GM23338 (cell line): Measurements from ENCODE around the gene USP2. TPM values are rescaled to one million over a fixed set of nuclear protein-coding genes. Genes with fewer than 3 reads are reported as not detected.

Experiments used
- ATAC-seq: fragments of 200-7000 bp; cut with Tn5 transposase; 3 replicates; pipeline ENCODE4 v1.9.1; 2020
- DNase-seq: peaks from one replicate; pipeline ENCODE4 v3.0.0-alpha.2; 2015; ENCODE audit warnings: low spot score
- H2AFZ ChIP-seq: fragments of 200-600 bp; sonication (generic); 2 replicates; pipeline ENCODE4 v1.8.0; 2016; ENCODE audit warnings: antibody characterized with exemption, mild to moderate bottlenecking, moderate library complexity
- H3F3A ChIP-seq: fragments of 200-600 bp; sonication (generic); replicated peaks from 2 replicates; pipeline ENCODE4 v1.8.0; 2017; ENCODE audit warnings: antibody characterized with exemption, mixed run types, low read depth
- H3K27ac ChIP-seq: fragments of 200-600 bp; sonication (generic); 2 replicates; pipeline ENCODE4 v1.6.1; 2016; ENCODE audit warnings: low read depth
- H3K27me3 ChIP-seq: fragments of 200-600 bp; sonication (generic); 2 replicates; pipeline ENCODE4 v1.8.0; 2016; ENCODE audit warnings: mild to moderate bottlenecking, mixed run types, moderate library complexity; ENCODE audit not compliant: insufficient read depth
- H3K36me3 ChIP-seq: fragments of 200-600 bp; sonication (generic); 2 replicates; pipeline ENCODE4 v1.8.0; 2016; ENCODE audit warnings: mild to moderate bottlenecking; ENCODE audit not compliant: insufficient read depth
- H3K4me1 ChIP-seq: fragments of 200-600 bp; sonication (generic); 2 replicates; pipeline ENCODE4 v1.8.0; 2016; ENCODE audit warnings: mild to moderate bottlenecking, moderate library complexity; ENCODE audit not compliant: insufficient read depth
- H3K4me2 ChIP-seq: fragments of 200-600 bp; sonication (generic); 2 replicates; pipeline ENCODE4 v1.7.1; 2017; ENCODE audit warnings: mixed run types
- H3K4me3 ChIP-seq: fragments of 200-600 bp; sonication (generic); 2 replicates; pipeline ENCODE4 v1.6.1; 2016; ENCODE audit warnings: mixed run types
- H3K79me2 ChIP-seq: fragments of 200-600 bp; sonication (generic); replicated peaks from 2 replicates; pipeline ENCODE4 v1.8.0; 2017; ENCODE audit warnings: mild to moderate bottlenecking; ENCODE audit not compliant: insufficient read depth
- H3K9me2 ChIP-seq: fragments of 200-600 bp; sonication (generic); 2 replicates; pipeline ENCODE4 v1.8.0; 2017; ENCODE audit not compliant: insufficient read depth
- H4K20me1 ChIP-seq: fragments of 200-600 bp; sonication (generic); replicated peaks from 2 replicates; pipeline ENCODE4 v1.8.0; 2017; ENCODE audit warnings: mild to moderate bottlenecking; ENCODE audit not compliant: insufficient read depth
- H3K27ac Mint-ChIP-seq: 2 replicates; pipeline ENCODE4 v1.8.0; 2020; ENCODE audit warnings: inconsistent platforms, mild to moderate bottlenecking, moderate library complexity, mixed read lengths
- H3K27me3 Mint-ChIP-seq: 3 replicates; pipeline ENCODE4 v1.8.0; 2022; ENCODE audit warnings: low read depth, mild to moderate bottlenecking, moderate library complexity, mixed read lengths, inconsistent platforms; ENCODE audit not compliant: insufficient read depth, poor library complexity
- H3K36me3 Mint-ChIP-seq: 3 replicates; pipeline ENCODE4 v1.8.0; 2021; ENCODE audit warnings: low read depth, mild to moderate bottlenecking, inconsistent platforms, moderate library complexity, mixed read lengths
- H3K4me1 Mint-ChIP-seq: 3 replicates; pipeline ENCODE4 v1.8.0; 2020; ENCODE audit warnings: mild to moderate bottlenecking, inconsistent platforms, mixed read lengths
- H3K4me3 Mint-ChIP-seq: 3 replicates; pipeline ENCODE4 v1.8.0; 2021; ENCODE audit warnings: moderate library complexity, mild to moderate bottlenecking, inconsistent platforms, mixed read lengths
- H3K9me3 Mint-ChIP-seq: 3 replicates; pipeline ENCODE4 v1.8.0; 2020; ENCODE audit warnings: moderate library complexity, mild to moderate bottlenecking, inconsistent platforms, mixed read lengths
- CTCF ChIP-seq, 2 experiments: fragments of 200-600 bp in 1 of 2; sonication (generic) in 1 of 2; conservative IDR thresholded peaks; 2 replicates each; pipeline versions ENCODE4 v1.5.1 to v1.6.1; 2016 to 2017; ENCODE audit warnings: antibody characterized with exemption in 2 of 2, low read depth in 2 of 2, mild to moderate bottlenecking in 2 of 2, moderate library complexity in 1 of 2
- ETS1 ChIP-seq: IDR thresholded peaks from 2 replicates; pipeline ENCODE4 v1.6.1; 2016; ENCODE audit warnings: antibody characterized with exemption
- EZH2 ChIP-seq: fragments of 200-600 bp; sonication (generic); IDR thresholded peaks from one replicate; pipeline ENCODE4 v1.8.0; 2017; ENCODE audit warnings: antibody characterized with exemption, mild to moderate bottlenecking, low read depth; ENCODE audit not compliant: unreplicated experiment
- JUNB ChIP-seq: IDR thresholded peaks from one replicate; pipeline ENCODE4 v1.6.1; 2016; ENCODE audit warnings: antibody characterized with exemption; ENCODE audit not compliant: unreplicated experiment
- POLR2AphosphoS5 ChIP-seq: IDR thresholded peaks from 2 replicates; pipeline ENCODE4 v1.6.1; 2016; ENCODE audit warnings: antibody characterized with exemption, low read depth
- REST ChIP-seq: IDR thresholded peaks from one replicate; pipeline ENCODE4 v1.6.1; 2018; ENCODE audit warnings: antibody characterized with exemption; ENCODE audit not compliant: unreplicated experiment
- STAT1 ChIP-seq: IDR thresholded peaks from one replicate; pipeline ENCODE4 v1.6.1; 2016; ENCODE audit warnings: antibody characterized with exemption; ENCODE audit not compliant: unreplicated experiment
- polyA plus RNA-seq: library from polyadenylated mRNA; unstranded; fragments of >200 nt; fragmentation: Nextera tagmentation; extraction: Ambion mirVana; gene quantifications from 2 replicates; pipeline ENCODE4 v1.2.1, GENCODE V29; 2016
- total RNA-seq: library from RNA; depleted of rRNA; stranded (reverse); fragments of >200 nt; shearing (Covaris generic); gene quantifications from 2 replicates; pipeline ENCODE4 v1.2.3, GENCODE V29; 2014

The USP2 gene
- total and polyA plus RNA-seq, 2 experiments from 2014 or later = 4.9 to 5.0 TPM

- peak; percentile 40 for DNase-seq
- H3K4me3 ChIP-seq = no peak overlapping the region
- no peaks in the 10 kb centered on the region for H3K9me2 ChIP-seq
- 0 out of 2 replicates have a peak overlapping the region, but pooled peaks have one; percentile 37 for H3K4me2 ChIP-seq
- TF ChIP-seq JUNB (no peak), POLR2AphosphoS5 (peak; percentile 97), ETS1 (peak; percentile 55; the same call in 1 of the 2 replicates)
- H3K36me3 ChIP-seq = peaks cover 16% of the 10 kb centered on the region
- peaks cover 40% of the 10 kb centered on the region for H3F3A ChIP-seq
- Mint-ChIP-seq H3K36me3 (peaks cover 65% of the 10 kb centered on the region), H3K4me1 (peaks cover 43% of the 10 kb centered on the region), H3K27ac (peak overlapping the region; percentile 91), H3K4me3 (peak overlapping the region; percentile 36; the same call in 1 of the 3 replicates), H3K9me3 (peaks cover 5% of the 10 kb centered on the region; the same call in 1 of the 3 replicates), H3K27me3 (peaks cover 40% of the 10 kb centered on the region)
- peaks cover 10% of the 10 kb centered on the region for H4K20me1 ChIP-seq
- no peaks in the 10 kb centered on the region for H3K27me3 ChIP-seq
- no peak overlapping the region for H2AFZ ChIP-seq
- peaks cover 34% of the 10 kb centered on the region for H3K79me2 ChIP-seq
- peak overlapping the region; percentile 51 for H3K27ac ChIP-seq
- ATAC-seq = no peak
- H3K4me1 ChIP-seq = peaks cover 30% of the 10 kb centered on the region
These were observed 36.4 kb upstream of the USP2 start for GRCh38 chr11:119417726-119418540.

GRCh38 chr11:119416606-119417580, 35.4 kb upstream of the USP2 start:
- Histone ChIP-seq H3K36me3 (peaks cover 16% of the 10 kb centered on the region), H3K4me1 (peaks cover 30% of the 10 kb centered on the region), H2AFZ (no peak overlapping the region), H3K27ac (peak overlapping the region; percentile 51), H3K9me2 (no peaks in the 10 kb centered on the region), H4K20me1 (peaks cover 10% of the 10 kb centered on the region), H3K79me2 (peaks cover 24% of the 10 kb centered on the region), H3K4me2 (peak overlapping the region; percentile 55), H3K27me3 (no peaks in the 10 kb centered on the region), H3K4me3 (no peak overlapping the region), H3F3A (peaks cover 36% of the 10 kb centered on the region)
- Mint-ChIP-seq H3K27me3 (peaks cover 32% of the 10 kb centered on the region), H3K9me3 (peaks cover 5% of the 10 kb centered on the region; the same call in 1 of the 3 replicates), H3K4me3 (no peak overlapping the region; the same call in 2 of the 3 replicates), H3K4me1 (peaks cover 43% of the 10 kb centered on the region), H3K36me3 (peaks cover 63% of the 10 kb centered on the region), H3K27ac (peak overlapping the region; percentile 83)
- ATAC-seq = peak; percentile 32
- DNase-seq = peak; percentile 68
- TF ChIP-seq REST (no peak), CTCF (conservative IDR thresholded peaks at IDR 0.05; ENCODE audit: low read depth in 2 of 2) (peak; percentile 21 to 36; a peak in 2 of 4 replicates), EZH2 (no peak), STAT1 (no peak), POLR2AphosphoS5 (no peak; the same call in none of the 2 replicates)
